DMS53 treated with DMSO at 0.1 percent for 48 hours (cell line): ENCODE data around the gene CACNA1B.
"Not testable (repeated sequence)": the region's sequence is repeated elsewhere in the genome, so short reads cannot be mapped to it uniquely, and the experiment has no call there.

Experiments used
- DNase-seq: peaks from one replicate; lab custom pipeline; 2025; ENCODE audit not compliant: unreplicated experiment; lab: John Stamatoyannopoulos, UW

Gene CACNA1B

DNA sequence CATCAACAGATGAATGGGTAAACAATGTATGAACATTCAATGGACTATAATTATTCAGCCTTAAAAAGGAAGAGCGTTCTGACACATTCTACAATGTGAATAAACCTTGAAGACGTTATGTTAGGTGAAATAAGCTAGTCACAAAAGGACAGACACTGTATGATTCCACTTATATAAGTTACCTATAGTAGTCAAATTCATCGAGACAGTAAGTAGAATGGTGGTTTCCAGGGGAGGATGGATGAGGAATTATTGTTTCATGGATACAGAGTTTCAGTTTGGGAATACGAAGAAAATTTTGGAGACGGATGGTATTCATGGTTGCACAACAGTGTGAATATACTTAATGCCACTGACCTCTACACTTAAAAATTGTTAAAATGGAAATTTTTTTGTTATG is 216.4 kb downstream of the CACNA1B start:
- DNase-seq = no peak

DNA sequence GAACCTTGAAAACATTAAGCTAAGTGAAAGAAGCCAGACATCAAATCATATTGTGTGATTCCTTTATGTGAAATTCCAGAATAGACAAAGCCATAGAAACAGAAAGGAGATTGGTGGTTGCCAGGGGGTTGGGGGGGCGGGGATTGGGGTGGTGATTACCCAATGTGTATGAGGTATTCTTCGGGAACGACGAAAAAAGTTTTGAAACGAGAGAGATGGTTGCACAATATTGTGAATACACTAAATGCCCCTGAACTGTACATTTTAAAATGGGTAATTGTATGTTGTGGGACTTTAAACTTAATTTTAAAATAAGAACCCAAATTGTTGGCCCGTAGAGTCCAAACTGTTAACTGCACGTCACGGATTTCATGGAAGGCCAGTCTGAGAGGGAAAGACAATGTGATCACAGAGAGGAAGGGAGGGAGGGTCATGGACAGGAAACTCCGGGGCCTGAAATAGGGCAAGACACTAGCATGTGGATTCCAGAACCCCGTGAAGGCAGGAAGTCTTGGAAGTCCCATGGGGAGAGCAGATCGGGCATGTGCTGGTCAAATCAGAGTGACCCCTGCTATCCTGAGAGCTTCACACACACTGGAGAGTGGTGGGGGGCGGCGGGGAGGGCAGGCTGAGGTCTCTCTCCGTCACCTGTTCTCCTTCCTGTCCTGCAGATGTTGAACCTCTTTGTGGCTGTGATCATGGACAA is 218.4 kb downstream of the CACNA1B start:
- no peak for DNase-seq

DNA sequence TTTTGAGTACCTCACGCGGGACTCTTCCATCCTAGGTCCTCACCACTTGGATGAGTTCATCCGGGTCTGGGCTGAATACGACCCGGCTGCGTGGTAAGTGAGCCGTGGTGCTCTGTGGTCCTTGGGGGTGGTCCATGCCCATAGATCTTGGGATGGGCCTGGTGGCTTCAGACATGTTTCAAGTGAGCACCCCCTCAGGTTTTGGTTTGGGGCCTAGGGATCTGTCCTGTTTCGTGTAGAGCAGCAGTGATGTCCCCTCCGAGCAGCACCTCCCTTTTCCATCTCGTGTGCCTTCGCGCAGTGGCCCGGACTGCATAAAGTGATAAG is 218.9 kb downstream of the CACNA1B start:
- DNase-seq = no peak

DNA sequence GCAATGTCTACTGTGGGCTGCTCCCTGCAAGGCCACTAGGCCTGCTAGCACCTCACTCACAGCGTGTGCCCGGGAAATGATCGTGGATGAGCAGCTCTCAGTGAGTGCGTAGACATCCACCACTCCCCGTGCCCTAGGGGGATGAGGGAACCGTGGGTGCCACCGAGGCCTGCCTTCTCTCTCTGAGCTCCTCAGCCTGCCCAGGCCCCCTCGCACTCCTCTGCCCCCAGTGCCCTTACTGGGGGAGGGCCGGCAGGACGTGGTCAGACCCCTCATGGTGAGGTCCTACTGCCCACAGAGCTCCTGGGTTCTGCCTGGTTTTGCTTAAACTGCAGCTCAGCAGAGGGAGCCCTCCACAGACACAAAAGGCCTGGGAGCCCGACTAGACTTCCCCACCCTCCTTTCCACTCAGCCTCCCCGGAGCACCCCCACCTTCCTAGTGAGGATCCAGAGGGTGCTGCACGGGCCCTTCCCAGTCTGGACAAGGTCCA is 220.0 kb downstream of the CACNA1B start:
- DNase-seq = no peak

DNA sequence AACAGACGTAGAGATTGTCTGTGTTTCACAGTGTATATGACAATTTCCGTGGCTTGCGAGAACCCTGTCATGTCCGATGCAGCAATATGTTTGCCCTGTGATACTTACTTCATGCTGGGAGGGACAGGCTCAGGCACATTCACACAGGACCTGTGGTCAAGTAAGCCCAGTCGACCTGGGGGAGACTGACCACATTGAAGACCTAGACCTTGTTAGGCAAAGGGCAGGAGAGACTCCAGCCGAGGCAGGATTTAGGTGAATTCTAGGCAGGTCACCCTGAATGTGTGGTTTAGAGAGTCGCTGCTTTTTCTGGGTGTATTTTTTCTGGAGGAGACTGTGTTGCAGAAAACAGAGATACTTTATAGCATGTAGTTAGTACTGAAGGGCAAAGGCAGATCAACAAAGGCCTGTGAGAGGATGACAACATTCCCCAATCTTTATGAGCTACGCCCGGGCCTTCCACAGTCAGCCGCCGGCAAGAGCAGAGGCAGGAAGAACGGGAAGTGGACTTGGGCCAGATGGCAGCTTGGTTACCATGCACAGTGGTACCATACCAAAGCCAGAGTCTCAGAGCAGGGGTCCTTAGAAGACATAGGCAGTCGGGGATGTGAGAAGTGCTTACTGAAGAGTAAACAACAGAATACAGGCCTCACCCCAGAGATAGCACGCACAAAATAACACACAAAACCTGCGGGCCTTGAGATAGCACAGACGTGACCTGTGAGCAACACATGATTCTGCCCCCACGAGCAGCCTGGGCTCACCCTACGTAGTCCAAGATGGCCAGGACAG is 220.7 kb downstream of the CACNA1B start:
- DNase-seq = no peak

DNA sequence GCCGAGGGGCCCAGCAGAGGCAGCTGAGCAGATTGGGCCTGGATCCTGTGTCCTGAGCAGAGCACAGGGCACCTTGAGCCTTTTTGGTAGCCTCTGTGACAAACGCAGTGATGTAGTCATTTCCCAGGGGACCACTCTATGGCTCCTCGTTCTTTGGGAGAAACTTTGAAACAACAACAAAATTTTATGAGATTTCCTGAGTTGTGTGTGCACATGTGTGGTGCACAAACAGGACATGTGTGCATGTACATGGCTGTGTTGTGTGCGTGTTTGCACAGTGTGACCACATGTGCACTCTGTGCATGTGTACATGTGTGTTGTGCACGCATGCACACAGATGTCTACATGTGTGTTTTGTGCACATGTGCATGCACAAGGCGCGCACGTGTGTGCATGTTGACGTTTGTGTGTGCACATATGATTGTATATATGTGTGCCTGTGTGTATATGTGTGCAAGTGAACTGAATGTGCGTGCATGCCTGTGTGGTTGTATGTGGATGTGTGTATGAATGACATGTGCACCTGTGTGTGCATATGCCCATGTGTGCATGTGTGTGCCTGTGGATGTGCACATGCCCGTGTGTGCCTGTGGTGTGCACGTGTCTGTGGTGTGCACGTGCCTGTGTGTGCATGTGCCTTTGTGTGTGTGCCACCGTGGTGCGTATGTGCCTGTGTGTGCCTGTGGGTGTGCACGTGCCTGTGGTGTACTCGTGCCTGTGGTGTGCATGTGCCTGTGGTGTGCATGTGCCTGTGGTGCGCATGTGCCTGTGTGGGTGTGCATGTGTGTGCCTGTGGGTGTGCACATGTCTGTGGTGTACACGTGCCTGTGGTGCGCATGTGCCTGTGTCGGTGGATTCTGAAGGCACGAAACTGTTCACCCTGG is 221.6 kb downstream of the CACNA1B start:
- no peak for DNase-seq

DNA sequence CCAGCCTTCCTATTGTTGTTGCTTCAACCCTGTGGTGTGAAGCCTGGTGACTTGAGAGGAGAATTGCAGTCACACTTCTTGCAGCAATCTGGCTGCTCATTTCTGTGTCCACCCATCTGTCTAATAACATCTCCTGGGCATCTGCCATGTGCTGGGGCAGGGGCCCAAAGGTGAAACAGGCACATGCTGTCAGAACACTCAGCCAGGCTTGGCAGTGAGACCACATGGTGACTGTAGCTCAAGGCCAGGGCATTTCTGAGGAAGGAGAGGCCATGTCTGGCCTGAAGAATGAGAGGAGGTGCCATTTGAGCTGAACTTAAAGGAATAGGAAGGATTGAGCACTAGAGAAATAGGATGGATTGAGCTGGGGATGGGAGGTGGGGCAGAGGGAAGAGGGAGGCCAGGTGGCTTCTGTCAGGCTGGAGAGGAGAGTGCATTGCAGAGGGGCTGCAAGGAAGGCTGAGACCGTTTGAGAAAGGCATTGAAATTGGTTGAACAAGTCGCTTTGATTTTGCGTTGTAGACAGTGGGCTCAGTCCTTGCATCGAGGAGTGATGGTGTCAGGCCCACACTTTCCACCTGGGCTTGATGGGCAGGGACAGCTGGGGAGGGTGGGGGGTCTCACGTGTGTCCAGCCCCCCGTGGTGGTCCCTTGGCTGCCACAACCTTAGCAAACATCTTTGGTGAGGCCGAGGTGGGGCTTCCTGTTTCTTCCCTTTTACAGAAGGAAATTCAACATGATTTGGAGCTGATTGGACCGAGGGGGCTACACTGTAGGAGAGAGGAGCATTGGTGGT is 222.4 kb downstream of the CACNA1B start:
- DNase-seq = no peak

DNA sequence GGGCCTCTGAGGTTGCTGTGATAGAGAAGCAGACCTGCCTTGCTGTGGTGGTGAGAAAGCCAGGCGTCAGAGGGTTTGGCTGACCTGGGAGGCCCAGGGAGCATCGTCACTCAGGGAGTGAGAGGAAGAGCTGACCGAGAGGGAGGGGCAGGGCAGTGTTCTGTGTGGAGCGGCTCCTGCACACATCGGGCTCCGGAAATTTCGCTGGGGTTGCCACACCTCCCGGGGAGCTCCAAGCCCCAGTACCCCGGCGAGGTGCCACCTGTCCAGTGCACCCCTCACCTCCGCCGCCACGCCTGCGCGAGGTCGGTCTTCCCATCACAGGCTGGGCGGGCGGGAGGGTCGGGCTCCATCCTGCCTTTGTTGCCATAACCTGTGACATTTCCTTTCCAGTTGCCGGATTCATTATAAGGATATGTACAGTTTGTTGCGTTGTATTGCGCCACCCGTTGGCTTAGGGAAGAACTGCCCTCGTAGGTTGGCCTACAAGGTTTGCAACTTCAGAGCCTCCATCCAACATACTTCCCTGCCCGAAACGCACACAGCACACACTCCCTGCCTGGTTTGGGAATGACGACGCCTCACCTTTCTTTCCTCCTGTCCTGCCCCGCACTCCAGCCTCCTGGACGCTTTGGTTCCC is 223.2 kb downstream of the CACNA1B start:
- no peak for DNase-seq

DNA sequence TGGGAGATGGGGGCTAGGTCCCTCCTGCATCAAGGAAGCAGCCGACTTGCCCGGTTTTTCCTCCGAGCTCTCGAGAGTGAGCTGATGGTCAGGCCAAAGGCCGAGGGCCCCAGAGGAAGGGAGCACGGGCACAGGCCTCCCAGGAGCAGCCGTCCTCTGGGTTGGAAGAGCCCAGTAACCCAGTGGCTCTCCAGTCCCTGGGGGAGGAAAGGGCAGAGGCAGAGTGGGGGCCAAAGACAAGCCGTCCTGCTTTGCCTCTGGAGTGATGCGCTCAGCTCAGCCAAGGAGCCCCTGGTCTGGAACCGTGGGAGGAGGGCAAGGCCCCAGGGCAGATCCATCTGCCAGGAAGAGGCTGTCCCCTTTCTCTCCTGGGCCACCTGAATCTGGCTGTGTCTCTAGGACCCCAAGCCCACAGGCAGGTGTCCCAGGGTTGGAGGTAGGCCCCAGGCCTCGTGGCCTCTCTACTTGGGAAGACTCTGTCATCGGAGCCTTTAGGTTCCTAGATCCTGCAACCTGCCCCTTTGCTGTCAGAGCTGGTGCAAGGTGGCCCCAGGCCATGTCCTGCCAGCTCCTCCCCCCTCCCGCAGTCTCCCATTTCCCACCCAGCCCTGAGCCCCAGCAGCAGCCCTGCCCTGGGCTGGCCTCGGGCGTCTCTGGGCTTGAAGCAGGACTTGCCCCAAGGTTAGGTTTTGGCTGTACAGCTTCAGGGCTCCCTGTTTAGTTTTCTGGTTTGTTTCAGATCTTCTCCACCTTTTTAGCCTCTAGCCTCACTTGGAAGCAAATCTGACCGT is 224.1 kb downstream of the CACNA1B start:
- no peak for DNase-seq

DNA sequence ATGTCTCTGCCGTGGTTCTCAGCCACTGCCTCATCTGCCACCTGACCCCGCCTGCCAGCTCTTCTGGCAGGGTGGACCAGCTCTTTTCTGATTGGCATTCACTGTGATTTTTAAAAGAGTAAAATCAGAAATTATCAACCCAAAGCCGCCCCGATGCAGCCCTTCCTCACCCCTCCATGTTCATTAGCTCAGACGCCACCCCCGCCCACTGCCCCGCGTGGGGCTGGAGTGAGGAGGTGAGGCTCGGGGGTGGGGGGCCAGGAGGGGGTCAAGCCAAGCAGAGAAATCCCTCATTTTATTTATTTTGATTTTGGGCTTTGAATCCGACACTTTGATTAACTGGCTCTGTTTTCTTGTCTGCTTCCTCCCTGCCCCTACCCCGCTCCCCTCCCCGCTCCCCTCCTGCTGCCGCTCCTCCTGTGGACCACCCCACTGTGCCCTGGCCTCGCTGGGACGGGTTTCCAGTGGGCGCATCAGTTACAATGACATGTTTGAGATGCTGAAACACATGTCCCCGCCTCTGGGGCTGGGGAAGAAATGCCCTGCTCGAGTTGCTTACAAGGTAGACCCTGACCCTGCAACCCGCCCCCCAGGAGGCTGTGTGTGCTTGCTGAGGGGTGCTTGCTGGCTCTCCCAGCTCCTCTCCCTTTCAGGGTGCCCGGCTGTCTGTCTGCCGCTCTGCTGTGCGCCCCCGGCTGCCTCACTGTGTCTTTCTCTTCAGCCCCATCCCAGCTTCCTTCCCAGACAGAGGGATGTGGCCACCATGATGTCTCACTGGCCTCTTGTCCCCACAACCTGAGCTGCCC is 224.9 kb downstream of the CACNA1B start:
- no peak for DNase-seq

DNA sequence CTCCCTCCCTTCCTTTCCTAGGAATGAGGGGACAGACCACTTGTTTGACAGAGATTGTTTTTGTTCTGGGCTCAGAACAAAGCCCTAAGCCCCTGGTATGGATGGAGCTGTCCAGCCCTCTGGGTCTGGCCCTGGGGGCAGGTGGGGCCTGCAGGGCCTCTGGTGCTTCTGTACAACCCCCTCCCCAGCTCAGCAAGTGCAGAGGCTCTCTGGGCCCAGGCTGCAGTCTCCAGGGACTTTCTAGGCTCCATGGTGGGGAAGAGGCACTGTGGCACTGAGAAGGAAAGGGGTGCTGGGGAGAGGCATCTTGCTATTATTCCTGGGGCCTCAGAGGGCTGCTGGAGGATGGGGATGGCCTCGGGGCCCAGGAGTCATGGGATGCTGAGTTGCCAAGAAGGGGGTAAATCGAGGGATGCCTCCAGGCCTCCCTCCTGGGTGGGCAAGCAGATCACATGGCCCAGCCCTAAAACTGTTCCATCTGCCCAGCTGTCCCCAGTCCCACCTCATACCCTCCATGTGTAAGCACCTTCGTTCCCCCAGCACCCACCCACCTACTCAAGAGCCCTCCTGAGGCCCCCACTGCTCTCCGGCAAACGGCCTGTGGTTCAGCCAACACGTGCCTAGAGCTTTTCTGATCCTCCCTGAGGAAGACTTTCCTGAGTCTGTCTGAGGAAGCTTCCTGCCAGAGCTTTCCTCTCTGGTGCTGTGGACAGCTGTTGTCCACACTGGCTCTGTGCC is 225.7 kb downstream of the CACNA1B start:
- no peak for DNase-seq

DNA sequence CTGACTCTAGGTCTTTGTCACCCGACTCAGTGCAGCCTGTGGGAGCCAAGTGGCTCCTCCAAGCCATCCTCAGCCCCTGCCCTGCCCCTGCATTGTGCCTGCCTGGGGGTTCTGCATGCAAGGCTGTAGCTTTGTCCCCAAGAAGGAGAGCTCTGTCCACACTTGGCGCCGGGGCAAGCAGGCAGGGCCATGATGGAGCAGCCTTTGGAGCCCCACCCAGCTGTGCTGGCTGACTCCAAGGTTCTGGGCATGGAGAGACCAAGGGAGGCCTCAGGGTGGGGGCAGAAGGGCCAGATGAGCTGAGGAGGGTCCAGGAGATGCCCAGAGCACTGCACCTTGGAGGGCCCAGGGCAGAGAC is 226.2 kb downstream of the CACNA1B start:
- DNase-seq = no peak

DNA sequence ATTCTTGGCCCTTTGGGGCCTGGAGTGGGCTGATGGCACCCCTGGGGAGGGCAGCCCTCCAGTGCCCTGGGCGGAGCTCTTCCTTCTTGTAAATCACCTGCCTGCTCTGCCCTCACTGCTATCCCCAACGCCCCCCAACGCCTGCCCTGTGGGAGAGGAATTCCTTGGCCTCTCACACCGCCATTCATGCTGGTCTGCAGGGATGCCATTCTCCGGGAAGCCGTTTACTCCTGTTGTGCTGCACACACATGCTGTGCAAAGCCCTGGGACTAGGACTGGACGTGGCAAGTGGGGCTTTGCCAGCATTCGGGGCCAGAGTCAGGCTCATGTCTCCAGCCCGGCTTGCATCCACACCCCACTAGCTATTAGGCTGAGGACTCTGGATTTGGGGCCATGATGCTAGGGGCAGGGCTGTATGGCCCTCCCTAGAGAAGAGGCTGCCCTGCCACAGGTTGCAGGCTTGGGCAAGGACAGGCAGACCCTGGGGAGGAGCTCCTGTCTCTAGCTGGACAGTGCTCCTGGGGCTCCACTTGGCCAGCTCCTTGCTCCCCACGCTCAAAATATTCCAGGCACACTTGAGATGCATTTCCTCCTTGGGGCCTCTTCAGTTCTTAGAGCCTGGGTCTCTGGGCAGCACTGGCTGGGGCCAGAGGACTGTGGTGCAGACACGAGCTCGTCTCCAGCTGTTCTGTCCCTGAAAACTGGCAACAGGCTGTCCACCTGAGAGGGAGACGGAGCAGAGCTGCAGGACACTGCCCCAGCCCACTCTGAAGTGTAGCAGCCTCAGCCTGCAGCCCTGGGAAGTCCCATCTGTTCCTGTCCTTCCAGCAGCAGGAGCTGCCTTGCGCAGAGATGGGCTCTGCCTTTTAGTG is 226.9 kb downstream of the CACNA1B start:
- DNase-seq = no peak

DNA sequence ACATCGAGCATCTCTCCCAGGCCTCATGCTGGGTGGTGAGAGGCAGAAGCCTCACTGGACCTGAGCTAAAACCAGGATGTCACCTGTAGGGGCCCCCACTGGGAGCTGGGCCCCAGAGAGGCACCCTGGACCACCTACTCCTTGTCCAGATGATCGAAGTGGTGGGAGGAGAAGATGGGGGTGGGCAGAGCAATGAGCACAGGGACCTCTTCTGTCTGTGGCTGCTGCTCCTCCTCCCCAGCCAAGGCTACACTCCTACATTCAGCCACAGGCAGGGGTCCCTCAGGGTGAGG is 227.5 kb downstream of the CACNA1B start:
- DNase-seq = no peak

DNA sequence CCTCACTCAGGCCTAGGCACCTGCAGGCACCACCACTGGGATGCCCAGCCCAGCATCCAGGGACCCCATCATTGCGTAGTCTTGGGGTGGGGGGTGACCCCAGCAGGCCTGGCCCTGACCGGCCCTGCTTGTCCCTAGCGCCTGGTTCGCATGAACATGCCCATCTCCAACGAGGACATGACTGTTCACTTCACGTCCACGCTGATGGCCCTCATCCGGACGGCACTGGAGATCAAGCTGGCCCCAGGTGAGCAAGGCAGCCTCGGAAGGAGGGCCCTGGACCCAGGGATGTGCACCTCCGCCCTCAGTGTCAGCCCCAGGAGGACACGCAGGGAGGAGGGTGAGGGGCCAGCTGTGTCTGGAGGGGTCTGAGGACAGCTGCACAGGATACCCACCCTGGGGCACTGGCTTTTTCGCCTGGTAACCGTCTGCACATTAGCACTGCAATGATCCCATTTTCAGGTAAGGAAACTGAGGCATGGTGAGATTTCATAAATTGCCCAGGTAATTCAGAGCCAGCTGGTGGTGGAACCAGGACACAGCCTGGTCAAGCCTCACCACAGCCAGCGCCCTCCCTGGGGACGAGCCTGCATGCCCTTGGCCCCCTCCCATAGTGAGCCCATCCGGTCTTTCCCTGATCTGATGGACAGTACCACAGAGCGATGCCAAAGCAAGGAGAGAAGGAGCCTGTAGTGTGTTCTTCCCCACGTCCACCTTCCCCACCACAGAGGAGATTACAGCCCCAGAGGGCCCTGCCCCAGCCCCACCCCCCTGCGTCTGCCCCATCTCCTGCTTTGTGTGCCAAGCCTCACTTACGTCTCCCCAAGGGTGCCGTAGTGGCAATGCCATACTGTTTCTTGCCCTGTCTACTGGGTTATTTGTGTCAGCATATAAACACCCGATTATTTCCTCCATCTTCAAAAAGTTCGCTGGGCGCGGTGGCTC is 228.3 kb downstream of the CACNA1B start:
- no peak for DNase-seq

DNA sequence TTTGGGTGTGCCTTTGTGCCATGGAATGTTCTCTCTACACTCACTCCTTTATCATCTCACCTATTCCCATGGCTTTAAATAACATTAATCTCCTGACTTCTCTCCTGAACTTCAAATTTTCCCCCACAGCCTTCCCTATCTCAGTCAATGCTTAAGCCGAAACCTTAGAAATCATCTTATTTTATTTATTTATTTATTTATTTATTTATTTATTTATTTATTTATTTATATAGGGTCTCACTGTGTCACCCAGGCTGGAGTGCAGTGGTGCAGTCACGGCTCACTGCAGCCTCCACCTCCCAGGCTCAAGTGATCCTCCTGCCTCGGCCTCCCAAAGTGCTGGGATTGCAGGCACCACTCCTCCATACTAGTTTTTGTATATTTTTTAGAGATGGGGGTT is 229.5 kb downstream of the CACNA1B start:
- not testable (repeated sequence) for DNase-seq
